Embryonic facial prominence (tissue), 1 donor: ENCODE data around the gene ARMCX6.
A peak's percentile ranks its signal among the peaks of the same experiment; 100 is the strongest.
"Not testable (repeated sequence)": the region's sequence is repeated elsewhere in the genome, so short reads cannot be mapped to it uniquely, and the experiment has no call there.

ENCODE experiments used
- DNase-seq: peaks from one replicate; pipeline ENCODE4 v3.0.0-alpha.2; 2016; ENCODE audit errors: extremely low spot score

The ARMCX6 gene

GRCh38 chrX:101617211-101618191, at the start of gene ARMCX6:
Gene ARMCX6 (minus strand): TSS chrX:101618000. CDS start chrX:101616620, 1,380 bp downstream.
- DNase-seq: peak; percentile 78

GRCh38 chrX:101659601-101660063, 41.8 kb upstream of the ARMCX6 start, which contains the start of gene ARMCX2:
Gene ARMCX2 (minus strand): TSS chrX:101659850. CDS start chrX:101657588, 2,262 bp downstream.
- peak; percentile 72 for DNase-seq

DNA sequence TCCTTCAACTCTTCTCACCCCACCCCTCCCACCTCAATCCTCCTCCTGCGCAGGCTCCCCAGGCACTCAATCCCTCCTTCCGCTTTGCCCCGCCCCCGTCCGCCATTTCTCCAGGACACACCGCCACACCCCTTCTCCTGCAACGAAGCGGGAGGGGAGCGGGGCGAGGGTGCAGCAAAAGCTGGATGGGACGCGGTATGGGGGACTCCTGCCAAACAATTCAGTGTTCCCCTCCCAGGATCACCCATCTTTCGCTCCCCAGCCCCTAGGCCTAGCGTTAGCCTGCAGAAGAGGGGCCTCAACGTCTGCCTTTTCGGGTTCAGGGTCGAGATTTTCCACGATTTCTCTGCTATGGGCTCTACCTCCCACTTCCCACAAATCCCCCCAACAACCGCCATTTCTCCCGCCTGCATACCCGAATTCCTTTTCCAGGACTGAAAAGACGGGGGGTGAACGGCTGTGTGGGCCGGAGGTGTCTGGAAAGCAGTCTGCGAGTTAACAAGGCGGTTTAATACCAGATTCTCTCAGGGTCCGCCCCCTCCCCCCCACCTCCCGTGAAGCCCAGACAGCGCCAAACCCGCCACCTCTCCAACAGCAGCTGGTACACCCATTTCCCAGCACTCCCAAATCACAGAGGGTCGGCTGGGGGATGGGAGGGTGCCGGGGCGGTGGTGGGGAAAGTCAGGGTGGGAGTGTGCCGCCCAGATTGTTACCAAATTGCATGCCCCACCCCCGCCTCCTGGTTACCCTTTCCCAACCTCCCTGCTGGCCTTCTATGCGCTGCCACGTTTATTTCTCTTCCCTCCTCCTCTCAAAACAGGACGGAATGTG, 41.1 kb upstream of the ARMCX6 start:
- peak; percentile 25 for DNase-seq

- DNase-seq: no peak
Observed at GRCh38 chrX:101657495-101657894, 39.7 kb upstream of the ARMCX6 start.

- no peak for DNase-seq
Observed at GRCh38 chrX:101656817-101657216, 39.0 kb upstream of the ARMCX6 start.

DNA sequence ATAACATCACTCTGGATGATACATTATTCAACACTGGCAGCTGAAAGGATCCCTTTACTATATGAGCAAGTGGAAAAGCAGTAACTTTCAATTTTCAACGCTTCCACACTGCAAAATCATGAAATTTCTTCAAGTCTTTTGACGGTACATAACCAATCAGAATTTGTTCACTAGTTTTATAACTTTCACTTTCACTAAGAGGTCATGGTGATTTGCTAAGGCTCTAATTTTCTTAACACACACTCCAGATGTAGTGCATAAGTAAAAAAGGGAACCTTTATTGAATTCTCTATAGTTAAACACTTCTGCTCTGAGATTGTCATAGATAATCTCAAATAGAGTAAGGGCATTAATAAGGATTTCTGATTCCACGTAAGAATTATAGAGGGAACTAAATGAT, 37.7 kb upstream of the ARMCX6 start:
- no peak for DNase-seq

DNA sequence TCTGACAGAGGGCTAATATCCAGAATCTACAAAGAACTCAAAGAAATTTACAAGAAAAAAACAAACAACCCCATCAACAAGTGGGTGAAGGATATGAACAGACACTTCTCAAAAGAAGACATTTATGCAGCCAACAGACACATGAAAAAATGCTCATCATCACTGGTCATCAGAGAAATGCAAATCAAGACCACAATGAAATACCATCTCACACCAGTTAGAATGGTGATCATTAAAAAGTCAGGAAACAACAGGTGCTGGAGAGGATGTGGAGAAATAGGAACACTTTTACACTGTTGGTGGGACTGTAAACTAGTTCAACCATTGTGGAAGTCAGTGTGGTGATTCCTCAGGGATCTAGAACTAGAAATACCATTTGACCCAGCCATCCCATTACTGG, 29.9 kb upstream of the ARMCX6 start:
- not testable (repeated sequence) for DNase-seq

DNA sequence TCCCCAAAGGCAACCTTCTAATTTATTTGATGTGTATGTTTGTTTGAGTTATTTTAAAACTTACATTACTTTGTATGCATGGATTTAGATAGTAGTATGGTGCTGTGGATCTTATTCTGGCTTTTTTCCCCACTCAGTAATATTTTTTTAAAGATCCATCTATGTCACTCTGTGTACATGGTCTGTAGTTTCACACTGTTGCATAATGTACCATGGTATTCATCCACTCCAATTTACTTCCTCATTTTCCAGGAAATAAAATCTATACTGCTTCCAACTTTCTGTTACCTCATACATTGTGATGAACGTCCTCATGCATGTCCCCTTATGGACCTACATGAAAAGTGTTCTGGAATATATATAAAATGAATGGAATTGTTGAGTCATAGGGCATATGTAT, 24.3 kb upstream of the ARMCX6 start:
- no peak for DNase-seq

DNA sequence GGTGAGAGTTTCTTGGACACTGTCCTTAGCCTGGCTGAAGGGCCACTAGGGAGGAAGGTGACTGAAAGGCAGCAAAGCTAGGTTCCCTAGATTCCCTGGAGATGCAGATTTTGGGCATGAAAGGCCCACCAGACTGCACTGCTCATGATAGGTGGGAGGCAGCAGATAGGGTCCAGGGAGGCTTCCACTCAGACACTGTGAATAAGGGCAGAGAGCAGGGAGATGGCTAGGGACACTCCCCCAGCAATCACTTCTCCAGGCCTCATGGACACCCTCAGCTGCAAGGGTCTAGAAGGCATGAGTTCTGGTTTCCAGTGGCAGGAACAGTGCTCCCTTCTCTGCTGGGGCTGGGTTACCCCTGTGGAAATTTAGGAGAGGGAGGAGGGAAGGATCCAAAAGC, 21.8 kb upstream of the ARMCX6 start:
- DNase-seq: no peak

DNA sequence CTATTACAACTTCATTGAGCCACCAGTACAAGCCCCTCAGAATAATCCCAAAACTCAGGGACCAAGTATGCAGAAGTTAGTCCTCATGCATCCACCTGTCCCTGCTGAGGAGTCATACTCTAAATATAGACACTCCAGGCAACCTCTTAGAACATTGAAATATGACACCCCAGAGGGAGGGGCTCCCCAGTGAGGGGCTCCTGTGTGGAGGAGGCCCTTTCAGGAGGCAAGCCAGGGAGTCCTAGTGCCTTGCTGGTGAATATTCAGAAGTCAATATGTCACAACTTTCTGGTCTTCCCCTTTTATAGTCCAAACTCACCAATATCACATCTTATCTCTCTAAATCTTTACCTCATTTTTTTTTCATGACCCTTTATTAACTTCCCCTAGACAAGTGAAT, 1.6 kb upstream of the ARMCX6 start:
- no peak for DNase-seq

- DNase-seq: no peak
Observed at GRCh38 chrX:101605728-101606127, 12.1 kb downstream of the ARMCX6 start.

DNA sequence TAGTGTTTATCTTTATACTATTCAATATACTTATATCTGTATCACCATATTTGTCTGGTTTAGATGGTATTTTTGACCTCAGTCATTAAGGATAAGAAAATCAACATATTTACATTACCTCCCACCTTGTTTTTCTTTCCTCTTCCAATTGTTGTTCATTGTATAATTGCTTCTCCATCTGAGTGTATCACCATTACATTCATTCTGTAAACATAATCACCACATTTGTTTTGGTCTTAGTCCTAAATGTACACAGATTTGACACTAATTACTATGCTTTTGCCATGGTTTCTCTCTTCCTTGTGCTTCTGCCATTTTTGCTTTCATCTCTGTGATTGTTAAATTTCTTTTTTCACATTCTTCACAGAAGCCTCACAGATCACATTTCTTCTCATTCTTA, 12.7 kb downstream of the ARMCX6 start:
- no peak for DNase-seq

DNA sequence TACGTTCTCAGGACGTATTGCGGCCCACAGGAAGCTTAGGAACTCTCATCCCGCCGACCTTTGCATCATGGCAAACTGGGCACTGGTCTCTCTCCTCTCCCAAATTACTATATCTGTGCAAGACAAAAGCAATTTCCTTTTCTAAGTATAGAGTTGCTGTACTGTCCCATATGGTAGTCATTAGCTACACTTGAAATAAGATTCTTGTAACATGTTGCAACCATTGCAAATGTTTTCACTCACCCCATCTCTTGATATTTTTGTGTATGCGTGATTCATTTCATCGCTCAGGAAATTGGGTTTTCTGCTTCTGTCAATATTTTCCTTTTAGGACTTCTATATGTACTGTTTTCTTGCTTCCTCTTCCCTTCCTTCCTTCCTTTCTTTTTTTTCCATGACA, 15.7 kb downstream of the ARMCX6 start:
- no peak for DNase-seq

DNA sequence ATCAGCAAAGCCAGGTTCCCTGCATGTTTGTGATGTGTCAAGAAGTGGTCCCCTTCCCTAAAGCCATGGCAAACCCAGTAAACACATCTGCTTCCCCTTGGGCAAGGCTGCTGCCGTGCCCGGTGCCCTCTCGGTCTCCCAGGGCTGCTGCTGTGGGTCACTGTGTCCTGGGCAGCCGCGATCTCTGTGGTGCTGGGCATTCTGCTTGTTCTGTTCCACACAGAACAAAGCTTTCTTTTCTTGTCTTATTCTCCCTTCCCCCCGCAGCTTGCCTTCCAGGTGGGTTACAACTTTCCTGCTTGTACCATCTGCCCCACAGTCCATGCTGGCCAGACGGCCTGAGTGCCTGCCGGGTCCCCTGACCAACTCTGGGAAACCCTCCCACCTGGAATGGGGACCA, 18.2 kb downstream of the ARMCX6 start:
- not testable (repeated sequence) for DNase-seq

DNA sequence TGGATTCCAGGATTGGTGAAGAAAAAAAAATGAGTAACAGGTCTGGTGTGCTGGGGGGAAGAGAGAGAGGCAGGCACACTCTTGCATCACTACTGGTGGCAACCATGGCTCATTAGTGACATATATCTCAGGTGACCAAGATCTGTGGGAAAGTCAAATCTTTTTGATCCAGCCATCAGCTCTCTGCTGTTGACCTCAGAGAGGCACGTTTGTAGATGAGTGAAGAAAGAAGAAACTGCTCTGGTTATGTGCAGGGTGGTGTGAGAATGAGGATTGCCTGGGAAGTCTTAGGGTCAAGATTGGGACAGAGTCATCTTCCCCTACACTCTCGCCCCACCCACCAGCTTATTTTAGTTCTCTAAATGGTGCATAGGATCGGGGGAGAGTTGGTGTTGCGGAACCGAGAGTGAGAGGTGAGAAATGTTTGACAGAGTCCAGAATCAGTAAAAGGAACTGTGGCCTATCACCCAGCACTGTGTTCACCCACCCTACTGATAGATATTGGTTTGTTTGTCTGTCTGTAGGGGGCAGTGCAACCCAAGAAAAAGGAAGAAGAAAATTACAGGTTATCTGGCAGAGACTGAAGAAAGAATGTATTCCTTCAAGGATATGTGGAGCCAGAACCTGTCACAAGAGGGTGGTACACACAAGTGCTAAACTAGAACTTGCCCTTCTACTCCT, 21.9 kb downstream of the ARMCX6 start:
- DNase-seq: no peak
